Measurements from ENCODE around the gene RNF43.

GRCh38 chr17:58382108-58382871 lies 35.0 kb downstream of the RNF43 start:
- TF ChIP-seq POLR2A (IDR thresholded peaks at IDR 0.05) (no peak), CTCF (IDR thresholded peaks at IDR 0.05) (no peak)
